K562 (cell line): ENCODE data around the gene SRRD. TPM values are rescaled to one million over a fixed set of nuclear protein-coding genes. Genes with fewer than 3 reads are reported as not detected.

Source experiments
- C11orf30 ChIP-seq: fragments of 450-650 bp; IDR thresholded peaks from 2 replicates; pipeline ENCODE4 v1.6.1; 2016; ENCODE audit warnings: low read depth, mild to moderate bottlenecking
- DEAF1 ChIP-seq: fragments of 450-650 bp; formaldehyde crosslinking; IDR thresholded peaks from 2 replicates; pipeline ENCODE4 v1.4.0; 2020; ENCODE audit warnings: mild to moderate bottlenecking, moderate library complexity
- E2F3 ChIP-seq: fragments of 250-450 bp; sonication (Bioruptor Pico); IDR thresholded peaks from 2 replicates; pipeline ENCODE4 v1.4.0; 2020; ENCODE audit warnings: mild to moderate bottlenecking
- GTF2A2 ChIP-seq: IDR thresholded peaks from 2 replicates; pipeline ENCODE4 v1.6.1; 2016; ENCODE audit warnings: mild to moderate bottlenecking, missing genetic modification characterization, missing compliant biosample characterization
- LEF1 ChIP-seq: fragments of 450-650 bp; IDR thresholded peaks from 2 replicates; pipeline ENCODE4 v1.6.1; 2016; ENCODE audit warnings: mild to moderate bottlenecking
- MGA ChIP-seq: fragments of 450-650 bp; IDR thresholded peaks from 2 replicates; pipeline ENCODE4 v1.6.1; 2016; ENCODE audit warnings: mild to moderate bottlenecking, moderate library complexity
- NEUROD1 ChIP-seq: fragments of 150-350 bp; IDR thresholded peaks from 2 replicates; pipeline ENCODE4 v1.6.1; 2014; ENCODE audit warnings: borderline replicate concordance, low read length, low read depth; ENCODE audit not compliant: partially characterized antibody
- NUFIP1 ChIP-seq: fragments of 450-650 bp; IDR thresholded peaks from 2 replicates; pipeline ENCODE4 v1.6.1; 2018; ENCODE audit not compliant: partially characterized antibody
- PHF21A ChIP-seq: fragments of 450-650 bp; IDR thresholded peaks from 2 replicates; pipeline ENCODE4 v1.6.1; 2017; ENCODE audit warnings: low read depth, borderline replicate concordance
- PRDM10 ChIP-seq: fragments of 450-650 bp; IDR thresholded peaks from 2 replicates; pipeline ENCODE4 v1.6.1; 2018; ENCODE audit not compliant: partially characterized antibody
- SRF ChIP-seq, 2 experiments: fragments of 250-450, 450-650 bp in 1 of 2; sonication (Bioruptor Pico) in 1 of 2; sonication (generic) in 1 of 2; formaldehyde crosslinking; IDR thresholded peaks; 2 replicates each; pipeline versions ENCODE4 v1.5.0 to v1.5.1; 2020 to 2022; ENCODE audit warnings: mild to moderate bottlenecking in 1 of 2, missing genetic modification reagents in 1 of 2
- ZNF263 ChIP-seq: sonication (generic); formaldehyde crosslinking; IDR thresholded peaks from 2 replicates; pipeline ENCODE4 v1.8.0; 2022; ENCODE audit warnings: mild to moderate bottlenecking, missing genetic modification reagents, borderline replicate concordance
- ZNF3 ChIP-seq: fragments of 250-450 bp; sonication (Bioruptor Pico); IDR thresholded peaks from 2 replicates; pipeline ENCODE4 v1.5.0; 2021; ENCODE audit warnings: mild to moderate bottlenecking, moderate library complexity
- polyA plus RNA-seq, 8 experiments: library from polyadenylated mRNA; depleted of rRNA in 4 of 8; stranded (reverse) in 5 of 8; unstranded in 3 of 8; fragments of >200 nt; fragmentation: Nextera tagmentation in 2 of 8; fragmentation: Illumina TruSeq in 1 of 8; extraction: Ambion mirVana in 2 of 8; extraction: Trizol in 1 of 8; gene quantifications; 2 replicates each; pipeline versions ENCODE4 v1.2.1 to v1.2.3, GENCODE V29; 2011 to 2014; ENCODE audit warnings: inconsistent platforms in 1 of 8, missing spikeins in 1 of 8
- total RNA-seq, 7 experiments: library from RNA; depleted of rRNA in 6 of 7; stranded (reverse); fragments of >200 nt in 6 of 7; fragmentation: Illumina TruSeq in 2 of 7; extraction: Trizol in 2 of 7; gene quantifications; 2 replicates each; pipeline versions ENCODE4 v1.2.1 to v1.2.3, GENCODE V29; 2011 to 2021; ENCODE audit warnings: low replicate concordance in 1 of 7

SRRD gene
- total and polyA plus RNA-seq, 9 of the 15 experiments (the other 6 are each of a cell fraction or from before 2014, with no cell fraction given): 4.9 to 59.4 (median 34.4) TPM

- no peak for TF ChIP-seq PRDM10
- TF ChIP-seq ZNF3 (CRISPR knock-in tag): no peak
- no peak for TF ChIP-seq C11orf30
- no peak for TF ChIP-seq E2F3 (CRISPR knock-in tag)
- no peak for TF ChIP-seq NEUROD1
- TF ChIP-seq GTF2A2: no peak
- TF ChIP-seq NUFIP1: no peak
- no peak for TF ChIP-seq PHF21A
- TF ChIP-seq DEAF1 (CRISPR knock-in tag): no peak
- TF ChIP-seq MGA: peak; percentile 21
- TF ChIP-seq LEF1: no peak
- TF ChIP-seq SRF (CRISPR knock-in tag; IDR thresholded peaks at IDR 0.05): no peak
- no peak for TF ChIP-seq ZNF263 (CRISPR knock-in tag)
These were observed 656 bp downstream of the SRRD start (continued) for GRCh38 chr22:26484360-26484706.
